Measurements from ENCODE around the gene ROR1. TPM values are rescaled to one million over a fixed set of nuclear protein-coding genes. Genes with fewer than 3 reads are reported as not detected.

The ROR1 gene
- total RNA-seq, 1 donor, result 0.10 TPM

DNA sequence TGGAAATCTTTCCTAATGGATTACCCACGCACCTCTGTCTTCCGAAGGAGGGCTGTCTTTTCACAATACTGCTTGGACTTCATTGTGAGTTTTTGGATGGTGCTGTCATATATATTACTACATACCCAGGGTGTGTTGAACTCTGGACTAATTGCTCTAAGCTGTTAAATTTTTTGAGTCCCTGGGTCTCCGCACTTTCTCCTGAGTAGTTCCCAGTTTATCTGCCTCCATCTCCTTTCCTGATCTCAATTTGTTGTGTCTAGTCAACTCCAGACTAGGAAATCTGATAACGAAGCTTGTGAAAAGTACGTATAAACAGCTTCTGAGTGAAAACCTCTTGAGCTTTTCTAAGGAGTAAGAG lies 211.1 kb downstream of the ROR1 start:
- H3K4me1 ChIP-seq (ENCODE audit: insufficient read depth, low read length), result no peaks in the 10 kb centered on the region
- H3K9me3 ChIP-seq (ENCODE audit: low read depth, low read length), result no peaks in the 10 kb centered on the region
- H3K27me3 ChIP-seq (ENCODE audit: insufficient read depth, low read length), result no peaks in the 10 kb centered on the region
- no peak overlapping the region for H3K4me3 ChIP-seq (ENCODE audit: low read length)

DNA sequence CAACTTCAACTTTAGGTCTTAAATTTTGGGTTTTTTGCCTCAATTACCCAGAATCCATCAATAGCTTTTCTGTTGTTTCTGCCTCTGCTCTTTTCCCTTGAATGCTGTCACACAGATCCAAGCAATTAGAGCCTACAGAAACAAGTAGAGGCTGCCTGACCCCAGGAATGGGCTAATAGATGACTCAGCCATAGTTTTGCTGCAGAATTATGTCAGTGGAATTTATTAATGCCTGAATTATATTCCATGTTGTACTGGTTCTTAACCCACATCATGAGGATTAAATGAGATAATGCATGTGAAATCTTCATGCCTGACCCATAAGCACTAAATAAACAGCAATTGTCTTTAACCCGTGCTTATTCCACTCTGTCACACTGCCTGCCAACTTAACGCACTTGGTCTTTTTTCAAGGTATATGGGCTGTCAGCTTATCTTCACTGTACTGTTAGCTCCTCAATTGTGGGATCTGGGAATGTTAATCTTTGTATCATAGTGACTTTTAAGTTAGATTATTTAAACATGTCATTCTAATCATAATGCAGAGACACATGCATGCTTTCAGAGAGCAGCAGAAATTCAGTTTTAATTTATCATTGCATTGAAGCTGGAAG lies 213.3 kb downstream of the ROR1 start:
- no peaks in the 10 kb centered on the region for H3K4me1 ChIP-seq (ENCODE audit: insufficient read depth, low read length)
- H3K27me3 ChIP-seq (ENCODE audit: insufficient read depth, low read length), result no peaks in the 10 kb centered on the region
- H3K4me3 ChIP-seq (ENCODE audit: low read length), result no peak overlapping the region
- no peaks in the 10 kb centered on the region for H3K9me3 ChIP-seq (ENCODE audit: low read depth, low read length)

DNA sequence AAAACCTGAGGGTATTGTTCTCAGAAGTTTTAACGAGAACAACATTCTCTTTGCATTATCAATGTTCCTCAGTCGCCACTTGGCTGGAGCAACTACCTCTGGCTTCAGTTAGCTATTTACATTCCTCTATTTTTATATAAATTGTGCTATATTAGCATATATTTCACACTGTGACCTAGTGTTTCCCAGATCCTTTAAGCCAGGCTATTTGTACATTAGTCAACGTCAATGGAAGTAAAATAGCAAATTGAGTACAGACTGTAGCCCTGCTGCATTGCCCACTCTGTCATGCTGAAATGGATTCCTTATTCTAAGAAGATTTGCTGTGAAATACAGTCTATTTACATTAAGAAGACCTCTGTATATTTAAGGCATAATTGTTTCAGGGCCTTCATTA lies 213.8 kb downstream of the ROR1 start:
- Histone ChIP-seq H3K4me3 (ENCODE audit: low read length) (no peak overlapping the region), H3K27me3 (ENCODE audit: insufficient read depth, low read length) (no peaks in the 10 kb centered on the region), H3K4me1 (ENCODE audit: insufficient read depth, low read length) (no peaks in the 10 kb centered on the region), H3K9me3 (ENCODE audit: low read depth, low read length) (no peaks in the 10 kb centered on the region)

DNA sequence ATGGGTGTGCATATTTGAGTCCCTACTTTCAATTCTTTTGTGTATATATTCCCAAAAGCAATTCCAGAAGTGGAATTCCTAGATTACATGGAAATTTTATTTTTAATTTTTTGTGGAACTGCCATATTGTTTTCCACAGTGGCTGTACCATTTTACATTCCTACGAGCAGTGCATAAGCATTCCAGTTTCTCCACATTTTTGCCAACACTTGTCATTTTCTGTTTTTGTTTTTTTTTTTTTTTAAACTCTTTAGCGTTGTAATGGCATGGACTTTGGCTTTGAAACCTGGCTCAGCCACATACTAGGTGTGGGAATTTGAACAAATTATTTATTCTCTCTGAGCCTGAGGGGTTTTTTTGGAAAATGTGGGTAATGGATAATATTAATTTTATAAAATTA lies 215.1 kb downstream of the ROR1 start:
- Histone ChIP-seq H3K27me3 (ENCODE audit: insufficient read depth, low read length) (no peaks in the 10 kb centered on the region), H3K4me3 (ENCODE audit: low read length) (no peak overlapping the region), H3K9me3 (ENCODE audit: low read depth, low read length) (no peaks in the 10 kb centered on the region), H3K4me1 (ENCODE audit: insufficient read depth, low read length) (no peaks in the 10 kb centered on the region)

DNA sequence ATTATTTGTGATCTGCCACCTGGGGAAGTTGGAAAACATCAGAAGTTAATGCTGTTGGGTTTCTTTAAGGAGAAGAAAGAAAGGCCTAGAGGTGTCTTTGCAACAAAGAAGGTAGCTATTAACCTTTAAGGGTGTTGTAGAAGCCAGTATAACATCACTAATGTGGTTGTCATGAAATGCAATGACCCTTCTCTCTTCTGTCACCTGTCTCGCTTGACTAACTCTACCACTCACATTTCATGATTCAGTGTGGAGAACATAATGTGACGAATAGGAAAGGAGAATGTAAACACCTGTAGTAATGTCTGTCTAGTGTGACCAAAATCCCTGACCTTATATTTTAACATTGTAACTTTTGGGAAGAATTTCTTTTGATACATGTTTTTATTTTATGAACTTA lies 217.9 kb downstream of the ROR1 start:
- Histone ChIP-seq H3K4me1 (ENCODE audit: insufficient read depth, low read length) (no peaks in the 10 kb centered on the region), H3K9me3 (ENCODE audit: low read depth, low read length) (no peaks in the 10 kb centered on the region), H3K4me3 (ENCODE audit: low read length) (no peak overlapping the region), H3K27me3 (ENCODE audit: insufficient read depth, low read length) (no peaks in the 10 kb centered on the region)

DNA sequence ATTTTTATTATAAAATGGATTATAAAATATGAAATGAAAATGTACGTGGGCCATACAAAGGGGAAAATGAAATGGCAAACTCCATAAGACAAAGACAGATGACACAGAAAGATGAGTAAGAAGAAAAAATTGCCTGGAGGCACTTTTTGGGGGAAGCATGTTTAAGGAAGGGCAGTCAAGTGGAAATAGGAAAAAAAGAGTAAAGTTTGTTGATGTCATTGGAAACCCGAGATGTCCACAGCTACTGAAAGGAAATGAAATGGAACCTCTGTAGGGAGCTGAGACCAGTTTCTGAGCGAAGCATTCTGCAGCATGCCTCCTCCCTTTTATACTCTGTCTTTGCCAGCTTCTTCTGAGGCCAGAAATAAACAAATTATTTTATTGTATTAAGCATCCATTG lies 226.2 kb downstream of the ROR1 start:
- no peaks in the 10 kb centered on the region for H3K27me3 ChIP-seq (ENCODE audit: insufficient read depth, low read length)
- no peak overlapping the region for H3K4me3 ChIP-seq (ENCODE audit: low read length)
- H3K4me1 ChIP-seq (ENCODE audit: insufficient read depth, low read length), result no peaks in the 10 kb centered on the region
- H3K9me3 ChIP-seq (ENCODE audit: low read depth, low read length), result no peaks in the 10 kb centered on the region

DNA sequence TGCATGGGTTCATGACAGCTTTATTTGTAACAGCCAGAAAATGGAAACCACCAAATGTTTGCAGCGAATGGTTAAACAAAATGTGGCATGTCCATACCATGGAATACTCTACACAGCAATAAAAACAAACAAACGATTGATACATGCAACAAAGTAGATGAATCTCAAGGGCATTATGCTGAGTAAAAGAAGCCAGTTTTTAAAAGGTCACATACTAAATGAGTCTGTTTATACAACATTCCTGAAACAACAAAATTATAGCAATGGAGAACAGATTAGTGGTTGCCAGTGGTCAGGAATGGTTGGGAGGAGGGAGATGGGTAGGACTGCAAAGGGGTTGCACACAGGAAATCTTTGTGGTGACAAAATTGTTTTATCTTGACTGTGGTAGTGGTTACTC lies 227.2 kb downstream of the ROR1 start:
- no peaks in the 10 kb centered on the region for H3K27me3 ChIP-seq (ENCODE audit: insufficient read depth, low read length)
- no peaks in the 10 kb centered on the region for H3K9me3 ChIP-seq (ENCODE audit: low read depth, low read length)
- H3K4me3 ChIP-seq (ENCODE audit: low read length), result no peak overlapping the region
- no peaks in the 10 kb centered on the region for H3K4me1 ChIP-seq (ENCODE audit: insufficient read depth, low read length)

DNA sequence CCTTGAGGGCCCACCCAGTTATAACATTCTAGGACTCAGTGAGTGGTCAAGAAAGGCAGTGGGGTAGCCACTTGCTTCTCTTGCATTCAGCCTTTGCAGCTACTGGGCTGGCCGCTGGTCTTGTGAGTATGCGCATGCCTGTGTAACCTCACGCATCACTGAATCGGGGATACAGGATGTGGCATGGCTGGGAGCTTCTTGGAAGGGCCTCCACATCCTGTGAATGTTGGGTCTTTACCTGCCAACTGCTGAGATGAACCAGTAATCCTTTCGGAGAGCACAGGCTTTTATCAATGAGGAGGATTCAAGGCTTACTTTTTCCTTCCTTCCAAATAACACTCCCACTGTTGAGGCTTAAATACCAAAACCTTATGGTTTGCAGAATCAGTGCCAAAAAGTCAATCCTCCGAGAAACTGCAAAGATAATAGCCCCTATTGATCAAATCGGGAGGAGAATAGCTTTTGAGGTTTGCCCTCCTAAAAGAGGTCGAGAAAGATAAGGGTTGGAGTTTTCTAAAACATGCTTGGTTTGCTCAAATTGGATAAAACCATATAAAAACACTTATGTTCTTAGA lies 230.7 kb downstream of the ROR1 start:
- Histone ChIP-seq H3K27me3 (ENCODE audit: insufficient read depth, low read length) (no peaks in the 10 kb centered on the region), H3K4me1 (ENCODE audit: insufficient read depth, low read length) (no peaks in the 10 kb centered on the region), H3K4me3 (ENCODE audit: low read length) (no peak overlapping the region), H3K9me3 (ENCODE audit: low read depth, low read length) (no peaks in the 10 kb centered on the region)

DNA sequence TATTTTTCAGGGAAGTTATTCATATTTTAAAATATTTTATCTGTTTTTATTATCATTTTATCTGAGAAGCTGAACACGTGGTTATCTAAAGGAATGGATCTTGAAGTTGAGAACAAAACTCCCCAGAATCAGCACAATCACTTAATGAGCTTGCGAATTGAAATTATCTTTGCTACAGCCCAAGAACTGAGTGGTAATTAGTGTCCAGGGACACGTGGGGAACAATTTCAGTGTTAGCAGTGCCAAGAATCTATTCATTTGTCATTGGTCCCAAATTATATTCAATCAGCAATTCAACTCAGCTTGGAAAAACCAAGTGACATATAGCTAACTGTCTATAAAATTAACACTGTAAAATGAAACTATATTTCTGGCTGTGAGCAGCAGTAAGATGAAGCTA lies 232.0 kb downstream of the ROR1 start:
- no peaks in the 10 kb centered on the region for H3K9me3 ChIP-seq (ENCODE audit: low read depth, low read length)
- no peaks in the 10 kb centered on the region for H3K27me3 ChIP-seq (ENCODE audit: insufficient read depth, low read length)
- H3K4me3 ChIP-seq (ENCODE audit: low read length), result no peak overlapping the region
- no peaks in the 10 kb centered on the region for H3K4me1 ChIP-seq (ENCODE audit: insufficient read depth, low read length)

DNA sequence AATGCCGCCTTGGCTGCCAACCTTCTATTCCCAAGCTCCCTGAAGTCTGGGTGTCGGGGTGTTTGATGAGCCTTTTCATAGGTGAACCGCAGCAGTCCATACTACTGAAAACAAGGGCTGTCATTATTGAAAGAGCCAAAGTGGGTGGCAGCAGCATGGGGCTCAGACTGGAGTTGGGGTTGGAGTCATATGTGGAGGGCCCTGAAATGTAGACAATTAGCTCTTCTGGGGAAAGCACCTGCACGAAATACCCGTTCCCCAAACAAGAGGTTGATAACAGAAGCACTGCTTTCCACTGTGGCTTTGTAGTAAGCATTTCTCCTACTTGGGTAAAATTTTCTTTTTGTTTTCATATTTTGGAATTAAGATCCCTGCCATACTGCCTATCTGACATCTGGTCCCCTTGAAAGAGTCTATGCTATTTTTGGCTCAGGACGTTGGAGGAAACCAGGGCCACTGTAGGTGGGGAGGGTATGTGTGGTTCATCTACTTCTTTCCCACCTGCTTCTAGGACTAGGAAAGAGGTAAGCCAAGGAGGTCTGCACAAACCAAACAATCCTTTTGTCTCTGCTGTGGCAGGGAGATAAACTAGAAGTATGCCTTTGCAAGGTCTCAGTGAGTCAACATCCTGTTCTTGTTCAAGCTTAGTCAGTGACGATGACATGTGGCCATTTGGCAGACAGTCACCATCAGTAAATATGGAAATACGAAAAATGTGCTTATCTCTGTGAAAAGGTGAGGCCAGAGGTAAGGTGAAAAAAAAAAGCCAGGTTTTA lies 232.6 kb downstream of the ROR1 start:
- Histone ChIP-seq H3K4me1 (ENCODE audit: insufficient read depth, low read length) (no peaks in the 10 kb centered on the region), H3K4me3 (ENCODE audit: low read length) (no peak overlapping the region)

DNA sequence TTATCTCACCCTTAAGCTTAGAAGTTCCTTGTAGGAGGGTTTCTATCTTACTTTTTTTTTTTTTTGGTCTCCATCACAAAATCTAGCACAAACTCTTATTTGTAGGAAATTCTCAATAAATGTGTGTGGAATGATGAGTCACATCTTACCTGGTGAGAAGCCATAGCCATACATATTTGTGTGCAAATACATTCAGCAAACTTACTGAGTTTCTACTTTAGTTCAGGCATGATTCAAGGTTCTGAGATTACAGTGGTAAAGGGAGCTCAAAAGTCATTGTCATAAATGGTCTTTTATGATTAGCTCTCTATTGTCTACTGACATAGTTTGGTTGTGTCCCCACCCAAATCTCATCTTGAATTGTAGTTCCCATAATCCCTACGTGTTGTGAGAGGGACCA lies 236.5 kb downstream of the ROR1 start:
- H3K4me3 ChIP-seq (ENCODE audit: low read length), result no peak overlapping the region
- H3K9me3 ChIP-seq (ENCODE audit: low read depth, low read length), result no peaks in the 10 kb centered on the region
- H3K4me1 ChIP-seq (ENCODE audit: insufficient read depth, low read length), result no peaks in the 10 kb centered on the region
- H3K27me3 ChIP-seq (ENCODE audit: insufficient read depth, low read length), result no peaks in the 10 kb centered on the region

More for the DNA sequence above, 232.6 kb downstream of the ROR1 start:
- no peaks in the 10 kb centered on the region for H3K27me3 ChIP-seq (ENCODE audit: insufficient read depth, low read length)
- H3K9me3 ChIP-seq (ENCODE audit: low read depth, low read length), result no peaks in the 10 kb centered on the region

DNA sequence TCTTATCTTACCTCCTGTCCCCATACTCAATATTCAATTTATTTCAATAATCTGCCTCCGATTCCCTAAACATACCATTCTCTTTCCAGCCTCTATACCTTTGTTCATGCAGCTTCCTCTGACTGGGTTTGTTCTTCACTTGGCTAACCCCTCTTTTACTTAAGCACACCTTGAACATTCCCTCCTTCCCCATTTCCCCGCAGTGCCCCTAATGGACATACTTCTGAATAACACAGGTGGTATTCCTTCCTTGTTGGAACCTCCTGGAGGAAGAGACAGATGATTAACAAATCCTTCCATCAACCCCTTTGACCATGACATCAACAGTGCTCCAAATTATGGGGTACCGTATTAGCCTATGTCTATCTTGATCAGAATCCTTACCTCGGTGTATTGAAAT lies 239.6 kb downstream of the ROR1 start:
- Histone ChIP-seq H3K4me3 (ENCODE audit: low read length) (no peak overlapping the region), H3K9me3 (ENCODE audit: low read depth, low read length) (no peaks in the 10 kb centered on the region), H3K4me1 (ENCODE audit: insufficient read depth, low read length) (no peaks in the 10 kb centered on the region), H3K27me3 (ENCODE audit: insufficient read depth, low read length) (no peaks in the 10 kb centered on the region)

DNA sequence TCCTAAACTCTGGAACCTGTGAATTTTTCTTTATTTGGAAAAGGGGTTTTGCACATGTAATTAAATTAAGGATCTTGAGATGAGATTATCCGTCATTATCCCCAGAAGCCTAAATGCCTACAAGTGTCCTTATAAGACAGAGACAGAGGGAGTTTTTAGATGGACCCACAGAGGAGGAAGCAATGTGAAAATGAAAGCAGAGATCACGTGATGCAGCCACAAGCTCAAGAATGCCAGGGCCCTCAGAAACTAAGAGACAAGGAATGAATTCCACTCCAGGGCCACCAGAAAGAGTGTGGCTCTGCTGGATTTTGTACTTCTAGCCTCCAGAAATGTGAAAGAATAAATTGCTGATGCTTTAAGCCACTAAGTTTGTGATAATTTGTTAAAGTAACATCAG lies 246.0 kb downstream of the ROR1 start:
- Histone ChIP-seq H3K4me1 (ENCODE audit: insufficient read depth, low read length) (no peaks in the 10 kb centered on the region), H3K27me3 (ENCODE audit: insufficient read depth, low read length) (no peaks in the 10 kb centered on the region), H3K9me3 (ENCODE audit: low read depth, low read length) (no peaks in the 10 kb centered on the region), H3K4me3 (ENCODE audit: low read length) (no peak overlapping the region)

DNA sequence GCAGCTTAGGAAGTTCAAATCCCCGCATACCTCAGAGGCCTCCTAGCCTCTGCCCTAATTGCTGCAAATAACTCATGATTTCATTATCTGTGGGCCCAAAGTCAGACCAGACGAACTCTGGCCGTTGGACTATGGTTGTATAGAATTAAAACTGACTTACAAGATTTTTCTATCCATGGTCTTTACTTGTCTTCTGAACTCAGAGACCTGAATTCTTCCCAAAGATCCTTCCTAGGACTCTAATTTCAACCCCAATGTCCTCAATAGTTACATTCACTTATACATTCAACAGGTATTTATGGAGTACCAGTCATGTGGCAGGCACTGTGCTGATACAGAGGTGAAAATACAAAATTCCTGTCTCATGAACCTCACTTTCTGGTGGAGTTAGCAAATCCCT lies 247.2 kb downstream of the ROR1 start:
- H3K4me1 ChIP-seq (ENCODE audit: insufficient read depth, low read length), result no peaks in the 10 kb centered on the region
- H3K9me3 ChIP-seq (ENCODE audit: low read depth, low read length), result no peaks in the 10 kb centered on the region
- no peak overlapping the region for H3K4me3 ChIP-seq (ENCODE audit: low read length)
- H3K27me3 ChIP-seq (ENCODE audit: insufficient read depth, low read length), result no peaks in the 10 kb centered on the region

DNA sequence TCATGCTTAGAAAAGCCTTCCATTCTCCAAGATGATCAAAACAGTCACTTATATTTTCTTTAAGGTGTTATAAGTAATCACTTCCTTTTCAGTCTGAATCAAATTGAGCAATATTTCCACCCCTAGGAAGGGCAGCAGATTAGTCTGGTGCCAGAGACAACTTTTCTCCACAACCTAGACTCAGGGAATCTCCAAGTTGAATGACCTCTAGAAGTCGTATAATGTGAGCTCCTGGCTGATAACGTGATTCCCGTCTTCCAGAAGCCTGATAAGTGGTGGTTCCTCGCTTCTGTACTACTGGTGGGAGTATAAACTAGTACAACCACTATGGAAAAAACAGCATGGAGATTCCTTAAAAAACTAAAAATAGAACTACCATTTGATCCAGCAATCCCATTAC lies 251.2 kb downstream of the ROR1 start:
- Histone ChIP-seq H3K27me3 (ENCODE audit: insufficient read depth, low read length) (no peaks in the 10 kb centered on the region), H3K4me1 (ENCODE audit: insufficient read depth, low read length) (no peaks in the 10 kb centered on the region), H3K9me3 (ENCODE audit: low read depth, low read length) (no peaks in the 10 kb centered on the region)

DNA sequence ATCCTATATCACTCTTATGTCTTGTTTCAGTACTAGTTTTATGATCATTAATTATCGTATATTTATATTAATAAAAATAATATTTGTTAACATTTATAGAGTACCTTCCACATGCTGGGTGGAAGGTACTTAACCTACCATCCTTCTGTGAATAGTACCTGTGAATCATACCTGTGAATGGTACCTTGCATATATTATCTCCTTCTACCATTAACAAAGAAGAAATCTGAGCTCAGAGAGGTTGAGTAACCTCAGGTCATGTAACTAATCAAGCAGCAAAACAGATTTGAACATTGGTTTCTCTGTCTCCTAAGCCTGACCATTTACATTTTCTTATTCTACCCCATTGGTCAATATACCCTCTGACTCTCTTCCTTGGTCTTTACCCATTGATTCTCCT lies 255.2 kb downstream of the ROR1 start:
- Histone ChIP-seq H3K4me3 (ENCODE audit: low read length) (no peak overlapping the region), H3K9me3 (ENCODE audit: low read depth, low read length) (no peaks in the 10 kb centered on the region), H3K4me1 (ENCODE audit: insufficient read depth, low read length) (no peaks in the 10 kb centered on the region), H3K27me3 (ENCODE audit: insufficient read depth, low read length) (no peaks in the 10 kb centered on the region)

More for the DNA sequence above, 251.2 kb downstream of the ROR1 start:
- no peak overlapping the region for H3K4me3 ChIP-seq (ENCODE audit: low read length)

Measured in mononuclear cell (primary cell).